Tibial artery (tissue), 4 donors: ENCODE data around the gene GIT1.

ENCODE experiments used
- DNase-seq, 2 donors: peaks; one replicate each; pipeline ENCODE4 v3.0.0-alpha.2; 2019
- H3K27ac ChIP-seq, 2 donors: fragments of 200-600 bp; sonication (generic) in 1 of 2; 1 replicate in 1 of 2; 2 replicates in 1 of 2; pipeline ENCODE4 v1.5.1; 2018 to 2019; ENCODE audit warnings: mild to moderate bottlenecking in 1 of 2
- H3K27me3 ChIP-seq, 2 donors: fragments of 200-600 bp; sonication (generic) in 1 of 2; one replicate each; pipeline versions ENCODE4 v1.5.1 to v1.6.0; 2016 to 2019
- H3K36me3 ChIP-seq, 3 donors: fragments of 200-600 bp; sonication (generic) in 2 of 3; one replicate each; pipeline ENCODE4 v1.5.1; 2016 to 2019; ENCODE audit warnings: mild to moderate bottlenecking in 2 of 3
- H3K4me1 ChIP-seq, 4 donors: fragments of 200-600 bp; sonication (generic) in 2 of 4; 1 replicate in 3 of 4; 2 replicates in 1 of 4; pipeline ENCODE4 v1.5.1; 2016 to 2019
- H3K4me3 ChIP-seq, 2 donors: fragments of 200-600 bp; sonication (generic) in 1 of 2; 1 replicate in 1 of 2; 2 replicates in 1 of 2; pipeline ENCODE4 v1.5.1; 2018 to 2019; ENCODE audit warnings: mild to moderate bottlenecking in 2 of 2
- H3K9me3 ChIP-seq, 3 donors: fragments of 200-600 bp; sonication (generic) in 1 of 3; one replicate each; pipeline ENCODE4 v1.5.1; 2016 to 2019
- intact Hi-C: fragments of 100-400 bp; cut with DNase I; formaldehyde crosslinking; loops from one replicate; pipeline ENCODE4 v1.15.0; 2023; ENCODE audit warnings: low total_unique reads
- TF ChIP-seq, protein P1 (sequence below), 2 experiments: fragments of 200-600 bp in 1 of 2; fragments of 450-650 bp in 1 of 2; IDR thresholded peaks; one replicate each; pipeline ENCODE4 v1.5.1; 2017 to 2019; ENCODE audit warnings: antibody characterized with exemption in 2 of 2, mild to moderate bottlenecking in 1 of 2, moderate library complexity in 1 of 2

GIT1 gene

DNA sequence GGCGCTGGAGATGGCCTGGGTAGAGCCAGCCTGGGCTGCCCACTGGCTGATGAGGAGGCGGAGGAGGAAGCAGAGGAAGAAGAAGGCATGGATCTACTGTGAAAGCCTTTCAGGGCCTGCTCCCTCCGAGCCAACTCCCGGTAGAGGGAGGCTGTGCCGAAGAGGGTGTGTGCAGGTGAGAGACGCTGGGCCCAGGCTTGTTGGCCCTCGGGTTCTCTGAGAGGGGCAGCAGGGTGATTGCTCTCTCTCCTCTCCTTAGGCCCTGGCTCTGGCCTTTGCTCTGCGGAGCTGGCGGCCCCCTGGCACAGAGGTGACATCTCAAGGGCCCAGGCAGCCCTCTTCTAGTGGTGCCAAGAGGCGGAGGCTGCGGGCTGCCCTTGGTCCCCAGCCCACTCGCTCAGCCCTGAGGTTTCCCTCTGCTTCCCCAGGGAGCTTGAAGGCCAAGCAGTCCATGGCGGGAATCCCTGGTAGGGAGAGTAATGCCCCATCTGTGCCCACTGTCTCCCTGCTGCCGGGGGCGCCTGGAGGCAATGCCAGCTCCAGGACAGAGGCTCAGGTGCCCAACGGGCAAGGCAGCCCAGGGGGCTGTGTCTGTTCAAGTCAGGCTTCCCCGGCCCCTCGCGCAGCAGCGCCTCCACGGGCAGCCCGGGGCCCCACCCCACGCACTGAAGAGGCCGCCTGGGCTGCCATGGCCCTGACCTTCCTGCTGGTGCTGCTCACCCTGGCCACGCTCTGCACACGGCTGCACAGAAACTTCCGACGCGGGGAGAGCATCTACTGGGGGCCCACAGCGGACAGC, 17.4 kb downstream of the GIT1 start:
- H3K27me3 ChIP-seq: no peaks in the 10 kb centered on the region
- TF ChIP-seq, protein P1, sequence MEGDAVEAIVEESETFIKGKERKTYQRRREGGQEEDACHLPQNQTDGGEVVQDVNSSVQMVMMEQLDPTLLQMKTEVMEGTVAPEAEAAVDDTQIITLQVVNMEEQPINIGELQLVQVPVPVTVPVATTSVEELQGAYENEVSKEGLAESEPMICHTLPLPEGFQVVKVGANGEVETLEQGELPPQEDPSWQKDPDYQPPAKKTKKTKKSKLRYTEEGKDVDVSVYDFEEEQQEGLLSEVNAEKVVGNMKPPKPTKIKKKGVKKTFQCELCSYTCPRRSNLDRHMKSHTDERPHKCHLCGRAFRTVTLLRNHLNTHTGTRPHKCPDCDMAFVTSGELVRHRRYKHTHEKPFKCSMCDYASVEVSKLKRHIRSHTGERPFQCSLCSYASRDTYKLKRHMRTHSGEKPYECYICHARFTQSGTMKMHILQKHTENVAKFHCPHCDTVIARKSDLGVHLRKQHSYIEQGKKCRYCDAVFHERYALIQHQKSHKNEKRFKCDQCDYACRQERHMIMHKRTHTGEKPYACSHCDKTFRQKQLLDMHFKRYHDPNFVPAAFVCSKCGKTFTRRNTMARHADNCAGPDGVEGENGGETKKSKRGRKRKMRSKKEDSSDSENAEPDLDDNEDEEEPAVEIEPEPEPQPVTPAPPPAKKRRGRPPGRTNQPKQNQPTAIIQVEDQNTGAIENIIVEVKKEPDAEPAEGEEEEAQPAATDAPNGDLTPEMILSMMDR (IDR thresholded peaks at IDR 0.05): no peak
- H3K36me3 ChIP-seq: peaks cover 22 to 44% (median 34%) of the 10 kb centered on the region in 3 donors
- H3K9me3 ChIP-seq: no peaks in the 10 kb centered on the region
- peaks cover 0 to 52% (median 26%) of the 10 kb centered on the region in 4 donors for H3K4me1 ChIP-seq
- peak overlapping the region; percentile 29 to 42 for H3K27ac ChIP-seq
- intact Hi-C loops: no loop called here
- DNase-seq: peak in 1 of 2 donors; percentile 68
- H3K4me3 ChIP-seq: peak overlapping the region; percentile 40 to 51

DNA sequence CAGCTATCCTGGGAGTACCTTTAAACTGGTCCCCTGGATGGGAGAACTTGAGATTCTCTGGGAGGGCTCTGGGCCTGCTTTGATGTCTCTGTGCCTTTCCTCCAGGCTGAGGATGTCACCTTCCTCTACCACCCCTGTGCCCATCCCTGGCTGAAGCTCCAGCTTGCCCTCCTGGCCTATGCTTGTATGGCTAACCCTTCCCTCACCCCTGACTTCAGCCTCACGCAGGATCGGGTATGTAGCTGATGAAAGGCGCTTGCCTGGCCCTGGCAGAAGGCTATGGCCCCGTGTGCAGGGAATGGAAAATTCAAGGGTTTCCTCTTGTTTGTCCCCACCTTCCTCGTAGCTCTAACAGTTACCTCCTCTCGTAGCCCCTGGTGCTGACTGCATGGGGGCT, 18.0 kb downstream of the GIT1 start:
- no peak overlapping the region for H3K4me3 ChIP-seq
- no peaks in the 10 kb centered on the region for H3K27me3 ChIP-seq
- peaks cover 20 to 38% (median 28%) of the 10 kb centered on the region in 3 donors for H3K36me3 ChIP-seq
- intact Hi-C loops: no loop called here
- H3K9me3 ChIP-seq: no peaks in the 10 kb centered on the region
- peaks cover 0 to 58% (median 28%) of the 10 kb centered on the region in 4 donors for H3K4me1 ChIP-seq
- DNase-seq: peak in 1 of 2 donors; percentile 44
- TF ChIP-seq, protein P1 (IDR thresholded peaks at IDR 0.05): no peak
- no peak overlapping the region for H3K27ac ChIP-seq

DNA sequence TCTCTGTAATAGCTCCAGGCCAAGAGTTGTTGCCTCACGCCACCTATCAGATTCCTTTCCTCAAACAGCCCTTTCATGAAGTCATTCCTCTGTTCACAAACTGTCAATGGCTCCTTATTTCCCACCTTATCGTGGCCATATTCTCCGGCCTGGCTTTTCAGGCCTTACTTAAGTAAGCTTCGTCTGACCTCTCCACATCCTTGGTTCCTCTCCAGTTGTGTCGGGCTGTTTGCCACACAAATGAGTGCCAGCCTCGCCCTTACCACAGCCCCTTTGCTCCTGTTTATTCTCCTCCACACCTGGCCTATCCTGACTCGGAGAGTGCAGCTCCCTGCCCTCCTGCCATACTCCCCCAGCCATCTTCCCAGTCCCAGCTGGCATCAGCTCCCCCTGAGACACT, 18.9 kb downstream of the GIT1 start:
- H3K4me1 ChIP-seq: peaks cover 0 to 65% (median 37%) of the 10 kb centered on the region in 4 donors
- H3K4me3 ChIP-seq: no peak overlapping the region

DNA sequence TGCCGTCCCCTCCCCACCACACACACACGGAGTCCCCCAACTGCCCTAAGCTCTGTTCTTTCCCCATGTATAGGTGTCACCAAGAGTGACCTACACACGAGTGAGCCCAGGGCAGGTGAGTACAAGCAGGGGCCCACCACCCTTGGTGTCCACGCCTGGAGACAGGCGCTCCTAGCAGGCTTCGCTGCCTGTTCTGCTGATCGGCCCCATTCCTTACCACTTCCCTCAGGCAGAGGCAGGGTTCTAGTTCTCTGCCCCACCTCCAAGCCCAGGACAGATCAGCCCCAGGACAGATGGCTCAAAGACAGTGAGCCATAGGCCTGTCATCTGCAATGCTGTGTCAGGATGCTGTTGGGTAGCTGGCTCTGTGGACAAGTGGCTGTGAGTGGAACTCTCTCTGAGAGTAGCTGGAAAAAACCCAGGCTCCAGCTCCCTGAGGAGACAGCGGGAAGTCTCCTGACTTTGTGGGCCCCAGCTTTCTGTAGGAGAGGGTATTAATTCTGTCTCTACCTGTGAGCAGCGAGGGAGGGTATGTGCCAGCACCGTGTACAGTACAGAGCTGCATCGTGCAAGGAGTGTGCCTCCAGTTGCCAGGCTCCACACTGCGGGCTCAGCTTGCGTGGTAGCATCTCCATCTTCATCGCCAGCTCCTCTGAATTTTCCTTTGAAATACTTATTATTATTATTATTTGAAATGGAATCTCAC, 20.1 kb downstream of the GIT1 start:
- intact Hi-C loops: loop anchor here (10.0 kb wide), 1 partner anchor 195 kb away; no protein-coding TSS in a partner anchor
- peak in 1 of 2 donors; percentile 68 for DNase-seq
- Histone ChIP-seq H3K36me3 (peaks cover 1 to 18% (median 7%) of the 10 kb centered on the region in 3 donors), H3K4me1 (peaks cover 0 to 65% (median 38%) of the 10 kb centered on the region in 4 donors), H3K27me3 (no peaks in the 10 kb centered on the region), H3K9me3 (no peaks in the 10 kb centered on the region), H3K4me3 (peak overlapping the region; percentile 72 to 90), H3K27ac (peak overlapping the region; percentile 87 to 89)
- TF ChIP-seq, protein P1 (IDR thresholded peaks at IDR 0.05): no peak

More for the DNA sequence above, 18.9 kb downstream of the GIT1 start:
- Histone ChIP-seq H3K27ac (no peak overlapping the region), H3K36me3 (peaks cover 12 to 29% (median 18%) of the 10 kb centered on the region in 3 donors), H3K27me3 (no peaks in the 10 kb centered on the region), H3K9me3 (no peaks in the 10 kb centered on the region)
- peak in 1 of 2 donors; percentile 45 for DNase-seq
- TF ChIP-seq, protein P1 (IDR thresholded peaks at IDR 0.05): no peak
- intact Hi-C loops: no loop called here

DNA sequence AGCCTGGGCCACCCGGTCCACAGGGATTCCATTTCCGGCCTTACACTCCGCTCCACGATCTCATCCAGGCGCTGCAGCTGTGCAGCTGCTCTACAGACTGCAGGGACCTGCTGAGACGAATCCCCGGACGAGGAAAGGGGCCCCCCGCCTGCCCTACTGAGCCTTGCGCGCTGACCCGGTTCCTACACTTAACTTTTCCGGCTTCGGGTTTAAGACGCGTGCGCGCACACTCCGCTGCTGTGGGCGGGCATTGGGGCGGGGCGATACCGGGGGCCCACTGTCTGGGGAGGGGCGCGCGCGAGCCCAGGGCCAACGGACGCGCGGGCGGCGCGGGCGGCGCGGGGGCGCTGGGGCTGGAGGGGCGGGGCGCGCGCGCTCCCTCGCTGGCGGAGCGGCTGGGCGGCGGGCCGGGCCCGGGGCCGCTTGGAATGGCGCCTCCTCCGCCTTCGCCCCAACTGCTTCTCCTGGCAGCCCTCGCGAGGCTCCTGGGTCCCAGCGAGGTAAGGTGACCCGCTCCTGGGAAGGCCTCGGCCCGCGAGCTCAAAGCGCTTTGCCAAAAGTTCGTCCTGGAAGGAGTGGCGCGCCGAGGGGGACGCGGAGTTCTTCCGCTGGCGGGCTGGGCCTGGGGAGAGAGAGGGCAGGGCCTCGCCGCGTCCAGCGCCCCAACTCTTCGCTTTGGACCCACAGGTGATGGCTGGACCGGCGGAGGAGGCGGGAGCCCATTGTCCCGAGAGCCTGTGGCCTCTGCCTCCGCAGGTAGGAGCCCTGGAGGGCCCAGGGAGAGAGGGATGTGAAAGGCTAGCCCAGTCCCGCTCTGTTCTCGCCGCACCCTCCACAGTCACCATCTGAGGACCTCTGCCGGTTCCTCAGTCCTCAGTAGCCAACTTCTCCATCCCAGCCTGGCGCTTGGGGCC, 20.9 kb downstream of the GIT1 start, which contains the start of gene TP53I13:
TSS of gene TP53I13 (plus strand) at position 371 of the 914 bp plus-strand sequence. CDS start at position 429, 58 bp downstream.
- no peaks in the 10 kb centered on the region for H3K9me3 ChIP-seq
- peaks cover 0 to 65% (median 38%) of the 10 kb centered on the region in 4 donors for H3K4me1 ChIP-seq
- TF ChIP-seq, protein P1 (IDR thresholded peaks at IDR 0.05): no peak
- intact Hi-C loops: loop anchor here (10.0 kb wide), 1 partner anchor 194 kb away; no protein-coding TSS in a partner anchor
- H3K27ac ChIP-seq: peak within 1 kb of the TSS; percentile 87 to 89
- peak; percentile 84 to 92 for DNase-seq
- peaks cover 0 to 9% (median 4%) of the 10 kb centered on the region in 3 donors for H3K36me3 ChIP-seq
- H3K4me3 ChIP-seq: peak within 1 kb of the TSS; percentile 72 to 90
- no peaks in the 10 kb centered on the region for H3K27me3 ChIP-seq
